HepG2 (cell line): ENCODE measurements around the gene DDT. TPM values are rescaled to one million over a fixed set of nuclear protein-coding genes. Genes with fewer than 3 reads are reported as not detected.
"Not testable (repeated sequence)": the region's sequence is repeated elsewhere in the genome, so short reads cannot be mapped to it uniquely, and the experiment has no call there.

Experiments
- ATAC-seq: fragments of 200-7000 bp; cut with Tn5 transposase; 3 replicates; pipeline ENCODE4 v1.9.1; 2020; ENCODE audit warnings: mild to moderate bottlenecking, moderate library complexity
- BruUV-seq: library from RNA; stranded (reverse); fragments of 400-500 nt; replicated peaks from 2 replicates; lab custom pipeline; 2021; lab: Mats Ljungman, UMichigan
- CTCF ChIA-PET: fragments of 300-600 bp; formaldehyde crosslinking; extraction: SDS; loops from one replicate; lab custom pipeline; 2021; ENCODE audit warnings: low total read pairs, inconsistent platforms, low intra/inter-chr PET ratio; lab: Yijun Ruan, JAX
- POLR2A ChIA-PET: fragments of 350-600 bp; sonication (Branson Sonifier 250); formaldehyde crosslinking; loops from one replicate; lab custom pipeline; 2020; ENCODE audit warnings: antibody characterized with exemption, inconsistent platforms; lab: Yijun Ruan, JAX
- DNase-seq: peaks from one replicate; pipeline ENCODE4 v3.0.0-alpha.2; 2015; ENCODE audit warnings: low spot score
- FAIRE-seq: peaks from 3 replicates; lab custom pipeline; 2011; peaks lifted over from hg19 to GRCh38; lab: Jason Lieb, UNC
- H2AFZ ChIP-seq: one replicate; pipeline ENCODE4 v1.6.1; 2011; ENCODE audit warnings: low read length, inconsistent platforms
- H3K27ac ChIP-seq: fragments of 300-600 bp; 3 replicates; pipeline ENCODE4 v1.8.0; 2011; ENCODE audit warnings: mixed run types, mild to moderate bottlenecking, mixed read lengths, low read length, inconsistent platforms; ENCODE audit not compliant: insufficient read depth; ENCODE audit errors: extremely low read length
- H3K27me3 ChIP-seq, 2 experiments: fragments of 200-600 bp in 1 of 2; 2 replicates in 1 of 2; 3 replicates in 1 of 2; pipeline versions ENCODE4 v1.6.0 to v1.8.0; 2011; ENCODE audit warnings: low read length in 2 of 2, mild to moderate bottlenecking in 2 of 2, moderate library complexity in 2 of 2, inconsistent platforms in 1 of 2; ENCODE audit not compliant: insufficient read depth in 2 of 2, control insufficient read depth in 1 of 2
- H3K36me3 ChIP-seq, 2 experiments: fragments of 200-600 bp in 1 of 2; replicated peaks in 1 of 2; 2 replicates in 1 of 2; 3 replicates in 1 of 2; pipeline versions ENCODE4 v1.5.1 to v1.8.0; 2011; ENCODE audit warnings: low read length in 2 of 2, inconsistent platforms in 1 of 2; ENCODE audit not compliant: insufficient read depth in 2 of 2, control insufficient read depth in 1 of 2
- H3K4me1 ChIP-seq: 2 replicates; pipeline ENCODE4 v1.5.1; 2012; ENCODE audit warnings: low read length, inconsistent platforms; ENCODE audit not compliant: insufficient read depth
- H3K4me2 ChIP-seq: 2 replicates; pipeline ENCODE4 v1.6.0; 2011; ENCODE audit warnings: low read depth, low read length, inconsistent platforms
- H3K4me3 ChIP-seq, 3 experiments: fragments of 200-600 bp in 1 of 3; sonication (generic), shearing (Covaris generic) in 1 of 3; replicated peaks in 1 of 3; 2 replicates each; pipeline ENCODE4 v1.5.1; 2011 to 2016; ENCODE audit warnings: low read length in 3 of 3, inconsistent platforms in 2 of 3, low read depth in 2 of 3, mild to moderate bottlenecking in 2 of 3, control low read depth in 1 of 3, mixed read lengths in 1 of 3; ENCODE audit not compliant: insufficient read depth in 1 of 3
- H3K79me2 ChIP-seq: one replicate; pipeline ENCODE4 v1.6.1; 2011; ENCODE audit warnings: low read length, inconsistent platforms; ENCODE audit not compliant: insufficient read depth
- H3K9ac ChIP-seq: 2 replicates; pipeline ENCODE4 v1.6.0; 2011; ENCODE audit warnings: mild to moderate bottlenecking, low read depth, low read length, inconsistent platforms; ENCODE audit not compliant: insufficient read depth
- H3K9me3 ChIP-seq: 2 replicates; pipeline ENCODE4 v1.5.1; 2012; ENCODE audit warnings: mild to moderate bottlenecking, low read length
- H4K20me1 ChIP-seq: 2 replicates; pipeline ENCODE4 v1.6.0; 2011; ENCODE audit warnings: inconsistent platforms, mild to moderate bottlenecking, low read length, moderate library complexity; ENCODE audit not compliant: insufficient read depth
- CEBPG ChIP-seq: IDR thresholded peaks from 2 replicates; pipeline ENCODE4 v1.6.1; 2016
- GTF2F1 ChIP-seq: fragments of 150-350 bp; IDR thresholded peaks from 2 replicates; pipeline ENCODE4 v1.6.1; 2014; ENCODE audit warnings: low read length
- HOXA7 ChIP-seq: sonication (generic); formaldehyde crosslinking; IDR thresholded peaks from 2 replicates; pipeline ENCODE4 v1.8.1; 2022; ENCODE audit warnings: mild to moderate bottlenecking, missing genetic modification reagents, moderate library complexity
- KMT2A ChIP-seq: sonication (generic); formaldehyde crosslinking; IDR thresholded peaks from 2 replicates; pipeline ENCODE4 v1.4.0; 2020; ENCODE audit warnings: missing genetic modification reagents
- NFKB2 ChIP-seq: sonication (generic); formaldehyde crosslinking; IDR thresholded peaks from 2 replicates; pipeline ENCODE4 v1.4.0; 2020; ENCODE audit warnings: missing genetic modification reagents, borderline replicate concordance
- NFKBIZ ChIP-seq: IDR thresholded peaks from 2 replicates; pipeline ENCODE4 v1.6.1; 2018; ENCODE audit warnings: missing genetic modification reagents, missing compliant biosample characterization
- SIX4 ChIP-seq: sonication (generic); formaldehyde crosslinking; IDR thresholded peaks from 2 replicates; pipeline ENCODE4 v1.4.0; 2020; ENCODE audit warnings: missing genetic modification reagents
- TOPORS ChIP-seq: sonication (generic); formaldehyde crosslinking; IDR thresholded peaks from 2 replicates; pipeline ENCODE4 v1.8.0; 2023; ENCODE audit warnings: mild to moderate bottlenecking, missing genetic modification reagents
- ZBTB7A ChIP-seq: sonication (generic); formaldehyde crosslinking; IDR thresholded peaks from 2 replicates; pipeline ENCODE4 v1.8.0; 2022; ENCODE audit warnings: mild to moderate bottlenecking, missing genetic modification reagents
- ZNF138 ChIP-seq: sonication (generic); formaldehyde crosslinking; IDR thresholded peaks from 2 replicates; pipeline ENCODE4 v1.5.0; 2020; ENCODE audit warnings: mild to moderate bottlenecking, low read depth, missing genetic modification reagents
- ZNF207 ChIP-seq: fragments of 450-650 bp; IDR thresholded peaks from 2 replicates; pipeline ENCODE4 v1.6.1; 2016; ENCODE audit warnings: antibody characterized with exemption, borderline replicate concordance
- ZNF253 ChIP-seq: sonication (generic); formaldehyde crosslinking; IDR thresholded peaks from 2 replicates; pipeline ENCODE4 v1.8.0; 2022; ENCODE audit warnings: mild to moderate bottlenecking, missing genetic modification reagents, borderline replicate concordance
- ZNF709 ChIP-seq: sonication (generic); formaldehyde crosslinking; IDR thresholded peaks from 2 replicates; pipeline ENCODE4 v1.5.0; 2020; ENCODE audit warnings: mild to moderate bottlenecking, missing genetic modification reagents
- ZNF75D ChIP-seq: sonication (generic); formaldehyde crosslinking; IDR thresholded peaks from 2 replicates; pipeline ENCODE4 v1.8.1; 2023; ENCODE audit warnings: missing genetic modification reagents, mild to moderate bottlenecking, borderline replicate concordance
- ZNF773 ChIP-seq: sonication (generic); formaldehyde crosslinking; IDR thresholded peaks from 2 replicates; pipeline ENCODE4 v1.4.0; 2020; ENCODE audit warnings: missing genetic modification reagents, borderline replicate concordance
- WGBS: methylation state at CpG from one replicate; pipeline ENCODE4 v1.1.6; 2017; ENCODE audit warnings: low lambda C conversion rate; 5-methylcytosine and 5-hydroxymethylcytosine counted together
- in situ Hi-C: cut with HindIII; loops from 2 replicates; pipeline ENCODE4 v1.10.0; 2017; ENCODE audit warnings: low pct_unique_long_range_greater_than_20kb; ENCODE audit not compliant: extremely low pct_ligation_motif_present
- intact Hi-C: fragments of 100-400 bp; cut with micrococcal nuclease; formaldehyde crosslinking; loops from one replicate; pipeline ENCODE4 v1.10.0; 2022; ENCODE audit not compliant: unreplicated experiment
- polyA plus RNA-seq, 8 experiments: library from polyadenylated mRNA; depleted of rRNA in 3 of 8; stranded (reverse) in 7 of 8; unstranded in 1 of 8; fragments of >200 nt; fragmentation: Illumina TruSeq in 4 of 8; extraction: Trizol in 4 of 8; gene quantifications; 2 replicates each; pipeline versions ENCODE4 v1.2.1 to v1.2.3, GENCODE V29; 2011 to 2016; ENCODE audit warnings: low read depth in 4 of 8, missing spikeins in 1 of 8, mixed read lengths in 1 of 8; ENCODE audit not compliant: insufficient read depth in 1 of 8
- total RNA-seq, 5 experiments: library from RNA; depleted of rRNA; stranded (reverse); fragments of >200 nt; fragmentation: Illumina TruSeq; extraction: Trizol; gene quantifications; 2 replicates each; pipeline ENCODE4 v1.2.3, GENCODE V29; 2016; ENCODE audit warnings: low read depth in 1 of 5
- TF ChIP-seq, protein P1 (sequence below): IDR thresholded peaks from 2 replicates; pipeline ENCODE4 v1.6.1; 2016; ENCODE audit warnings: low read depth, borderline replicate concordance
- TF ChIP-seq, protein P2 (sequence below): sonication (generic); formaldehyde crosslinking; IDR thresholded peaks from 2 replicates; pipeline ENCODE4 v1.4.0; 2020; ENCODE audit warnings: missing genetic modification reagents
- TF ChIP-seq, protein P3 (sequence below): sonication (generic); formaldehyde crosslinking; IDR thresholded peaks from 2 replicates; pipeline ENCODE4 v1.5.0; 2020; ENCODE audit warnings: missing genetic modification reagents

DDT gene
- total and polyA plus RNA-seq, 2 of the 13 experiments (the other 11 are each of a cell fraction or from before 2014, with no cell fraction given): 143 to 181 TPM

DNA sequence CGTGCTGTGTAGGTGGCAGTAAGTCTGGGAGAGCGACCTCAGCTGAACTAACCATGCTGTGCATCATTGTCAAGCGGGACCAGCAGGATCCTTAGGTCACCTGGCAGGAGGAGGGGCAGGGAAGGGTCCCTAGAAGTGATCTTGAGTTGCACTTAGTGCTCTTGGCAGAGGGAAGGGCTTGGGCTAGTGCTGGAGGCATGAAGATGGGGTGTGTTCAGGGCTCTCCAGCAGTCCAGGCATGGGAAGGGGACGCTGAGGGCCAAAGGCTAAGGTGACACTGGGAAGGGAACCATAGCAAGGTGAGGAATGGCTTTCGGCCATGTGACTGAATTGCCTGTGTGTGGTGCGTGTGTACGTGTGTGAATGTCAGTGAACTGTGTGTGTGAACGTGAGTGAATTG lies 11.8 kb upstream of the DDT start:
- H3K9me3 ChIP-seq, POLR2A ChIA-PET, FAIRE-seq, DNase-seq, H3K27ac ChIP-seq, H3K4me2 ChIP-seq, ATAC-seq, H3K4me1 ChIP-seq, H2AFZ ChIP-seq, H3K4me3 ChIP-seq, H3K79me2 ChIP-seq, H3K9ac ChIP-seq, H3K27me3 ChIP-seq, BruUV-seq, CTCF ChIA-PET, in situ Hi-C loops, H3K36me3 ChIP-seq, intact Hi-C loops, H4K20me1 ChIP-seq: not testable (repeated sequence)
- WGBS: no CpG with 5 or more reads among the region's 8 CpGs

DNA sequence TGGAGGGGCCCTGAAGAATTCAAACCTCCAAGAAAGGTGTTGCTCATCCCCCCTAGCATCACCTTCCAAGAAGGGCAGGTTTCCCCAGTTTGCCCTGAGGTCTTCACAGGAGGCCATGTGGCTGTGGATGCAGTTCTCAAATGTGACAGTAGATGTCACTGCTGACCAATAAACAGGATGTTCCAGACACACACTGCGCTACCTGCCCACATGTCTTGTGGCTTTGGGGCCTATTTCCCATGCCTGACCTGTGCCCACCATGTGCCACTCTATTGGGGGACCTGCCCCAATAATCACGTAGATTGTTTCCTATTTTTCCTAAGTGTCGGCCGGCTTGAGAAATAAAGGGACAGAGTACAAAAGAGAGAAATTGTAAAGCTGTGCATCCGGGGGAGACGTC lies 10.2 kb upstream of the DDT start:
- ATAC-seq: no peak
- Histone ChIP-seq H3K27me3 (no peaks in the 10 kb centered on the region), H4K20me1 (no peaks in the 10 kb centered on the region), H3K9ac (no peak overlapping the region), H3K79me2 (no peaks in the 10 kb centered on the region), H3K4me2 (no peak overlapping the region), H3K36me3 (no peaks in the 10 kb centered on the region), H3K9me3 (no peaks in the 10 kb centered on the region), H3K27ac (no peak overlapping the region), H3K4me1 (no peaks in the 10 kb centered on the region), H2AFZ (no peak overlapping the region), H3K4me3 (no peak overlapping the region)
- WGBS: no CpG with 5 or more reads among the region's 6 CpGs
- DNase-seq: no peak
- no peak for FAIRE-seq
- intact Hi-C loops (no loop called here), in situ Hi-C loops (no loop called here)
- ChIA-PET POLR2A (no interaction called here), CTCF (no interaction called here)
- no TSS peak for BruUV-seq
- no peak for TF ChIP-seq ZNF773
- TF ChIP-seq, protein P1, sequence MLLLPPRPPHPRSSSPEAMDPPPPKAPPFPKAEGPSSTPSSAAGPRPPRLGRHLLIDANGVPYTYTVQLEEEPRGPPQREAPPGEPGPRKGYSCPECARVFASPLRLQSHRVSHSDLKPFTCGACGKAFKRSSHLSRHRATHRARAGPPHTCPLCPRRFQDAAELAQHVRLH (CRISPR knock-in tag): no peak
- TF ChIP-seq, protein P2, sequence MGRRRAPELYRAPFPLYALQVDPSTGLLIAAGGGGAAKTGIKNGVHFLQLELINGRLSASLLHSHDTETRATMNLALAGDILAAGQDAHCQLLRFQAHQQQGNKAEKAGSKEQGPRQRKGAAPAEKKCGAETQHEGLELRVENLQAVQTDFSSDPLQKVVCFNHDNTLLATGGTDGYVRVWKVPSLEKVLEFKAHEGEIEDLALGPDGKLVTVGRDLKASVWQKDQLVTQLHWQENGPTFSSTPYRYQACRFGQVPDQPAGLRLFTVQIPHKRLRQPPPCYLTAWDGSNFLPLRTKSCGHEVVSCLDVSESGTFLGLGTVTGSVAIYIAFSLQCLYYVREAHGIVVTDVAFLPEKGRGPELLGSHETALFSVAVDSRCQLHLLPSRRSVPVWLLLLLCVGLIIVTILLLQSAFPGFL (CRISPR knock-in tag): no peak
- no peak for TF ChIP-seq NFKBIZ (CRISPR knock-in tag)
- TF ChIP-seq ZNF709 (CRISPR knock-in tag): no peak
- no peak for TF ChIP-seq KMT2A (CRISPR knock-in tag)
- no peak for TF ChIP-seq TOPORS (CRISPR knock-in tag)
- TF ChIP-seq ZNF253 (CRISPR knock-in tag): no peak
- TF ChIP-seq, protein P3, sequence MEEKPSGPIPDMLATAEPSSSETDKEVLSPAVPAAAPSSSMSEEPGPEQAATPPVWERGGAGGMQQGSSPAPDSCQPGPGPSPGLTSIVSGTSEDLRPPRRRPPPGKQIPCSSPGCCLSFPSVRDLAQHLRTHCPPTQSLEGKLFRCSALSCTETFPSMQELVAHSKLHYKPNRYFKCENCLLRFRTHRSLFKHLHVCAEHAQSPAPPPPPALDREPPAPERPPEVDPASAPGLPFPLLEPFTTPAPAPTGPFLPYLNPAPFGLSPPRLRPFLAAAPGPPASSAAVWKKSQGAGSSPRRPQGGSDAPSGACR (CRISPR knock-in tag): no peak
- TF ChIP-seq CEBPG (CRISPR knock-in tag): no peak
- TF ChIP-seq GTF2F1: no peak
- no peak for TF ChIP-seq NFKB2
- TF ChIP-seq ZNF75D: no peak
- TF ChIP-seq SIX4 (CRISPR knock-in tag): no peak
- TF ChIP-seq ZBTB7A (CRISPR knock-in tag): no peak
- no peak for TF ChIP-seq ZNF138 (CRISPR knock-in tag)
- no peak for TF ChIP-seq ZNF207
- TF ChIP-seq HOXA7: no peak
